DOHH2 (cell line): Measurements from ENCODE around the gene KIR3DL2.
"Not testable (repeated sequence)": the region's sequence is repeated elsewhere in the genome, so short reads cannot be mapped to it uniquely, and the experiment has no call there.

Experiments used
- H3F3A ChIP-seq: fragments of 200-600 bp; sonication (generic), shearing (Covaris generic); 2 replicates; pipeline ENCODE4 v1.6.0; 2016; ENCODE audit warnings: antibody characterized with exemption, mild to moderate bottlenecking; ENCODE audit not compliant: control insufficient read depth, insufficient read depth
- H3K27ac ChIP-seq: fragments of 200-600 bp; sonication (generic); 2 replicates; pipeline ENCODE4 v1.5.1; 2014; ENCODE audit warnings: low read depth, mild to moderate bottlenecking, low read length, moderate library complexity
- H3K27me3 ChIP-seq: fragments of 200-600 bp; sonication (generic); 2 replicates; pipeline ENCODE4 v1.6.1; 2014; ENCODE audit warnings: mild to moderate bottlenecking, low read length, mixed read lengths; ENCODE audit not compliant: control insufficient read depth
- H3K36me3 ChIP-seq: fragments of 200-600 bp; sonication (generic); 2 replicates; pipeline ENCODE4 v1.6.1; 2014; ENCODE audit warnings: mild to moderate bottlenecking, low read length, moderate library complexity, mixed read lengths; ENCODE audit not compliant: control insufficient read depth
- H3K4me1 ChIP-seq: fragments of 200-600 bp; sonication (generic); 2 replicates; pipeline ENCODE4 v1.6.1; 2014; ENCODE audit warnings: mild to moderate bottlenecking, low read length, mixed read lengths; ENCODE audit not compliant: control insufficient read depth
- H3K4me2 ChIP-seq: fragments of 200-600 bp; sonication (generic); 2 replicates; pipeline ENCODE4 v1.6.0; 2014; ENCODE audit warnings: mild to moderate bottlenecking, low read length, moderate library complexity
- H3K4me3 ChIP-seq: fragments of 200-600 bp; sonication (generic); 2 replicates; pipeline ENCODE4 v1.5.1; 2014; ENCODE audit warnings: mild to moderate bottlenecking, low read length, mixed read lengths
- H3K79me2 ChIP-seq: fragments of 200-600 bp; sonication (generic); 2 replicates; pipeline ENCODE4 v1.6.1; 2014; ENCODE audit warnings: mild to moderate bottlenecking, low read length, mixed read lengths; ENCODE audit not compliant: control insufficient read depth
- H3K9me2 ChIP-seq: fragments of 200-600 bp; sonication (generic); replicated peaks from 2 replicates; pipeline ENCODE4 v1.6.1; 2014; ENCODE audit warnings: mild to moderate bottlenecking, low read length, mixed read lengths; ENCODE audit not compliant: control insufficient read depth
- H3K9me3 ChIP-seq: fragments of 200-600 bp; sonication (generic); 2 replicates; pipeline ENCODE4 v1.6.1; 2014; ENCODE audit warnings: antibody characterized with exemption, low read length, mixed read lengths; ENCODE audit not compliant: control insufficient read depth, insufficient read depth
- H4K20me1 ChIP-seq: fragments of 200-600 bp; sonication (generic); 2 replicates; pipeline ENCODE4 v1.6.0; 2014; ENCODE audit warnings: low read depth, mild to moderate bottlenecking, antibody characterized with exemption, low read length, moderate library complexity; ENCODE audit not compliant: control insufficient read depth, insufficient read depth
- CTCF ChIP-seq: fragments of 200-600 bp; sonication (generic); IDR thresholded peaks from one replicate; pipeline ENCODE4 v1.5.1; 2014; ENCODE audit warnings: antibody characterized with exemption, mild to moderate bottlenecking, low read depth, low read length; ENCODE audit not compliant: poor library complexity, severe bottlenecking
- EZH2phosphoT487 ChIP-seq: fragments of 200-600 bp; sonication (generic); IDR thresholded peaks from 2 replicates; pipeline ENCODE4 v1.6.1; 2017; ENCODE audit warnings: borderline replicate concordance, mild to moderate bottlenecking, antibody characterized with exemption, low read length, moderate library complexity, mixed read lengths

Gene KIR3DL2

GRCh38 chr19:54903303-54903702 is 53.1 kb downstream of the KIR3DL2 start:
- H3F3A ChIP-seq: no peaks in the 10 kb centered on the region
- no peak for TF ChIP-seq EZH2phosphoT487
- TF ChIP-seq CTCF: no peak
- H3K4me3 ChIP-seq: no peak overlapping the region
- no peaks in the 10 kb centered on the region for H3K36me3 ChIP-seq
- no peaks in the 10 kb centered on the region for H3K79me2 ChIP-seq
- no peaks in the 10 kb centered on the region for H4K20me1 ChIP-seq
- H3K27me3 ChIP-seq: peaks cover 14% of the 10 kb centered on the region; the same call in 1 of the 2 replicates
- H3K9me3 ChIP-seq: no peaks in the 10 kb centered on the region
- H3K4me1 ChIP-seq: no peaks in the 10 kb centered on the region; the same call in 1 of the 2 replicates
- H3K27ac ChIP-seq: no peak overlapping the region
- H3K9me2 ChIP-seq: no peaks in the 10 kb centered on the region
- H3K4me2 ChIP-seq: no peak overlapping the region

- H3F3A ChIP-seq, H3K4me3 ChIP-seq, H3K4me2 ChIP-seq, H3K79me2 ChIP-seq, H4K20me1 ChIP-seq, H3K27ac ChIP-seq, H3K9me3 ChIP-seq, H3K4me1 ChIP-seq, H3K36me3 ChIP-seq, H3K9me2 ChIP-seq: not testable (repeated sequence)
- H3K27me3 ChIP-seq: peaks cover 14% of the 10 kb centered on the region; the same call in 1 of the 2 replicates
Observed at GRCh38 chr19:54904261-54904660, 54.0 kb downstream of the KIR3DL2 start.

- Histone ChIP-seq H4K20me1 (no peaks in the 10 kb centered on the region), H3K4me1 (no peaks in the 10 kb centered on the region; the same call in 1 of the 2 replicates), H3K27me3 (peaks cover 14% of the 10 kb centered on the region; the same call in 1 of the 2 replicates), H3K79me2 (no peaks in the 10 kb centered on the region), H3K4me2 (no peak overlapping the region), H3K36me3 (no peaks in the 10 kb centered on the region), H3K9me3 (no peaks in the 10 kb centered on the region), H3K27ac (no peak overlapping the region), H3K9me2 (no peaks in the 10 kb centered on the region), H3K4me3 (no peak overlapping the region), H3F3A (no peaks in the 10 kb centered on the region)
- no peak for TF ChIP-seq CTCF
- TF ChIP-seq EZH2phosphoT487: no peak
Observed at GRCh38 chr19:54905421-54905802, 55.2 kb downstream of the KIR3DL2 start.

GRCh38 chr19:54905803-54906511 is 55.7 kb downstream of the KIR3DL2 start, which contains the start of gene NCR1:
NCR1 (plus strand) TSS chr19:54906148; CDS start chr19:54906188, 40 bp downstream.
- Histone ChIP-seq H3K9me3 (no peaks in the 10 kb centered on the region), H3K4me1 (no peaks in the 10 kb centered on the region; the same call in 1 of the 2 replicates), H3K4me2 (no peak within 1 kb of the TSS), H3K27ac (no peak within 1 kb of the TSS), H3K4me3 (no peak within 1 kb of the TSS), H3K79me2 (no peaks in the 10 kb centered on the region), H3K9me2 (no peaks in the 10 kb centered on the region), H3K27me3 (peaks cover 14% of the 10 kb centered on the region; the same call in 1 of the 2 replicates), H3K36me3 (no peaks in the 10 kb centered on the region), H3F3A (no peaks in the 10 kb centered on the region), H4K20me1 (no peaks in the 10 kb centered on the region)
- TF ChIP-seq EZH2phosphoT487 (no peak), CTCF (no peak)
